Hepatocyte (in vitro differentiated cells): ENCODE measurements around the gene CDK5. TPM values are rescaled to one million over a fixed set of nuclear protein-coding genes. Genes with fewer than 3 reads are reported as not detected.

ENCODE experiments used
- DNase-seq: peaks from one replicate; pipeline ENCODE4 v3.0.0-alpha.2; 2016; ENCODE audit warnings: low spot score
- H2AFZ ChIP-seq: fragments of 200-600 bp; sonication (generic); 2 replicates; pipeline ENCODE4 v1.6.0; 2016; ENCODE audit warnings: antibody characterized with exemption, mild to moderate bottlenecking
- H3K27ac ChIP-seq: fragments of 200-600 bp; sonication (generic); 2 replicates; pipeline ENCODE4 v1.5.1; 2016; ENCODE audit warnings: mild to moderate bottlenecking
- H3K27me3 ChIP-seq: fragments of 200-600 bp; sonication (generic); 2 replicates; pipeline ENCODE4 v1.6.1; 2016
- H3K36me3 ChIP-seq: fragments of 200-600 bp; sonication (generic); replicated peaks from 2 replicates; pipeline ENCODE4 v1.5.1; 2016; ENCODE audit warnings: low read depth; ENCODE audit not compliant: insufficient read depth
- H3K4me1 ChIP-seq: fragments of 200-600 bp; sonication (generic); 2 replicates; pipeline ENCODE4 v1.5.1; 2016; ENCODE audit warnings: mild to moderate bottlenecking, moderate library complexity; ENCODE audit not compliant: insufficient read depth
- H3K4me2 ChIP-seq: fragments of 200-600 bp; sonication (generic); 2 replicates; pipeline ENCODE4 v1.6.0; 2016
- H3K4me3 ChIP-seq: fragments of 200-600 bp; sonication (generic); 2 replicates; pipeline ENCODE4 v1.5.1; 2016; ENCODE audit warnings: mild to moderate bottlenecking
- H3K79me2 ChIP-seq: fragments of 200-600 bp; sonication (generic); 2 replicates; pipeline ENCODE4 v1.6.0; 2017; ENCODE audit warnings: mild to moderate bottlenecking
- H3K9me2 ChIP-seq: fragments of 200-600 bp; sonication (generic); replicated peaks from 2 replicates; pipeline ENCODE4 v1.6.0; 2017; ENCODE audit warnings: mild to moderate bottlenecking; ENCODE audit not compliant: insufficient read depth
- H3K9me3 ChIP-seq: fragments of 200-600 bp; sonication (generic); 2 replicates; pipeline ENCODE4 v1.5.1; 2016; ENCODE audit warnings: low read depth, mild to moderate bottlenecking
- H4K20me1 ChIP-seq: fragments of 200-600 bp; sonication (generic); 2 replicates; pipeline ENCODE4 v1.6.0; 2016; ENCODE audit warnings: mild to moderate bottlenecking; ENCODE audit not compliant: insufficient read depth, poor library complexity, severe bottlenecking
- EZH2 ChIP-seq: fragments of 200-600 bp; sonication (generic); IDR thresholded peaks from 2 replicates; pipeline ENCODE4 v1.6.1; 2016; ENCODE audit warnings: antibody characterized with exemption, mild to moderate bottlenecking, borderline replicate concordance
- EZH2phosphoT487 ChIP-seq: fragments of 200-600 bp; sonication (generic); IDR thresholded peaks from one replicate; pipeline ENCODE4 v1.6.1; 2018; ENCODE audit warnings: antibody characterized with exemption, mild to moderate bottlenecking, low read depth, moderate library complexity; ENCODE audit not compliant: unreplicated experiment, severe bottlenecking
- WGBS: methylation state at CpG from one replicate; pipeline ENCODE4 v1.1.6; 2016; ENCODE audit warnings: low lambda C conversion rate; ENCODE audit errors: missing lambda C conversion rate; 5-methylcytosine and 5-hydroxymethylcytosine counted together
- polyA plus RNA-seq: library from polyadenylated mRNA; unstranded; fragments of >200 nt; fragmentation: Nextera tagmentation; extraction: Ambion mirVana; gene quantifications from 2 replicates; pipeline ENCODE4 v1.2.1, GENCODE V29; 2016
- total RNA-seq: library from RNA; depleted of rRNA; stranded (reverse); fragments of >200 nt; gene quantifications from 2 replicates; pipeline ENCODE4 v1.2.3, GENCODE V29; 2014
- TF ChIP-seq, protein P1 (sequence below): fragments of 200-600 bp; sonication (generic); IDR thresholded peaks from 2 replicates; pipeline ENCODE4 v1.5.1; 2016; ENCODE audit warnings: antibody characterized with exemption, mild to moderate bottlenecking; ENCODE audit not compliant: poor library complexity

CDK5 gene
- total and polyA plus RNA-seq, 2 experiments from 2014 or later = 17.4 to 29.4 TPM

DNA sequence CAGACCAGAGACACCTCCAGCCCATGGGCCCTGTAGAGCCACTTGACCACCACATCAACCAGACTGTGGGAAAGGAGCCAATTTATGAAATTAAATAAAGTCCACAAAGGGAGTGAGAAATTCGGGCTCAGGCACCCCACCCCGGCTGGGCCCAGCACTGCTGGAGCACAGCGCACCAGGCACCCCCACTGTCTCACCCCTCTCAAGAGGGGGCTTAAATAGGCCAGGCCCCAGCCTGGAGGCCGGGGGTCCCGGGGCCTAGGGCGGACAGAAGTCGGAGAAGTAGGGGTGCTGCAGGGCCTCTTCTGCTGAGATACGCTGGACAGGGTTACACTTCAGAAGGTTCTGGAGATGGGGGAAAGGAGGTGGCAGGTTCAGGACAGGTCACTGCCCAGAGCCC lies 3.9 kb downstream of the CDK5 start:
- H3K4me3 ChIP-seq = no peak overlapping the region
- no peak overlapping the region for H3K4me2 ChIP-seq
- no peaks in the 10 kb centered on the region for H3K9me2 ChIP-seq
- no peak for DNase-seq
- H3K9me3 ChIP-seq = no peaks in the 10 kb centered on the region
- WGBS = 85% methylated on average over 7 of the region's 8 CpGs
- no peak overlapping the region for H3K27ac ChIP-seq
- H3K27me3 ChIP-seq = no peaks in the 10 kb centered on the region
- H3K4me1 ChIP-seq = peaks cover 11% of the 10 kb centered on the region
- no peaks in the 10 kb centered on the region for H3K36me3 ChIP-seq
- H4K20me1 ChIP-seq = no peaks in the 10 kb centered on the region
- H3K79me2 ChIP-seq = peaks cover 6% of the 10 kb centered on the region
- TF ChIP-seq EZH2 (no peak), EZH2phosphoT487 (no peak)
- TF ChIP-seq, protein P1, sequence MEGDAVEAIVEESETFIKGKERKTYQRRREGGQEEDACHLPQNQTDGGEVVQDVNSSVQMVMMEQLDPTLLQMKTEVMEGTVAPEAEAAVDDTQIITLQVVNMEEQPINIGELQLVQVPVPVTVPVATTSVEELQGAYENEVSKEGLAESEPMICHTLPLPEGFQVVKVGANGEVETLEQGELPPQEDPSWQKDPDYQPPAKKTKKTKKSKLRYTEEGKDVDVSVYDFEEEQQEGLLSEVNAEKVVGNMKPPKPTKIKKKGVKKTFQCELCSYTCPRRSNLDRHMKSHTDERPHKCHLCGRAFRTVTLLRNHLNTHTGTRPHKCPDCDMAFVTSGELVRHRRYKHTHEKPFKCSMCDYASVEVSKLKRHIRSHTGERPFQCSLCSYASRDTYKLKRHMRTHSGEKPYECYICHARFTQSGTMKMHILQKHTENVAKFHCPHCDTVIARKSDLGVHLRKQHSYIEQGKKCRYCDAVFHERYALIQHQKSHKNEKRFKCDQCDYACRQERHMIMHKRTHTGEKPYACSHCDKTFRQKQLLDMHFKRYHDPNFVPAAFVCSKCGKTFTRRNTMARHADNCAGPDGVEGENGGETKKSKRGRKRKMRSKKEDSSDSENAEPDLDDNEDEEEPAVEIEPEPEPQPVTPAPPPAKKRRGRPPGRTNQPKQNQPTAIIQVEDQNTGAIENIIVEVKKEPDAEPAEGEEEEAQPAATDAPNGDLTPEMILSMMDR = no peak
- H2AFZ ChIP-seq = no peak overlapping the region

DNA sequence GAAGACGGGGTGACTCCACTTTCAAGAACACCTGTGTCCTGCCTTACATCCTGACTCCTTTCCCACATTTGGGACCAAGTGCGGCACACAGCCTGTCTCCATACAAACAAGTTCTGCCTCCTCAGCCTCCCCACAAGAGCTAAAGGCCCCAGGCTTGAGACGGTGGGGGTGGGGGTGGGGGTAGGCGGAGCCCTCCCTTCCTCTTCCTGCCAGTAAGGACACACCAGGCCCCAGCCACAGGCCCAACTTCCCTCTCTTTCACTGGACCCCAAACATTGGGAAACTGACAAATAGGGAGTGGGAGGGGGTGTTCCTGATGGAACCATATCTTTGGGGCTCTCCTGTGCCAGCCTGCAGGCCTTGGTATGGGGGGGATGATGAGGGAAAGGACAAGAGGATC lies 4.6 kb downstream of the CDK5 start:
- Histone ChIP-seq H3K27me3 (no peaks in the 10 kb centered on the region), H3K79me2 (peaks cover 6% of the 10 kb centered on the region), H3K9me3 (no peaks in the 10 kb centered on the region), H2AFZ (no peak overlapping the region), H3K4me3 (no peak overlapping the region), H3K9me2 (no peaks in the 10 kb centered on the region), H3K4me2 (no peak overlapping the region), H3K36me3 (no peaks in the 10 kb centered on the region), H3K4me1 (peaks cover 6% of the 10 kb centered on the region), H4K20me1 (no peaks in the 10 kb centered on the region), H3K27ac (no peak overlapping the region)
- TF ChIP-seq, protein P1 = no peak
- no peak for TF ChIP-seq EZH2phosphoT487
- TF ChIP-seq EZH2 = no peak
- DNase-seq = no peak
- 97% methylated on average over 3 of the region's 4 CpGs for WGBS

- H2AFZ ChIP-seq = no peak overlapping the region
- peak overlapping the region; percentile 77 for H3K4me2 ChIP-seq
- no peaks in the 10 kb centered on the region for H3K9me3 ChIP-seq
- no peaks in the 10 kb centered on the region for H4K20me1 ChIP-seq
- H3K79me2 ChIP-seq = no peaks in the 10 kb centered on the region
- H3K4me1 ChIP-seq = peaks cover 8% of the 10 kb centered on the region
- TF ChIP-seq EZH2 (no peak), EZH2phosphoT487 (no peak)
- TF ChIP-seq, protein P1 = no peak
- H3K27me3 ChIP-seq = no peaks in the 10 kb centered on the region
- WGBS = under 1% methylated on average over 17 of the region's 50 CpGs
- DNase-seq = peak; percentile 90
- H3K36me3 ChIP-seq = no peaks in the 10 kb centered on the region
- H3K4me3 ChIP-seq = no peak overlapping the region
- H3K9me2 ChIP-seq = no peaks in the 10 kb centered on the region
- H3K27ac ChIP-seq = no peak overlapping the region
Observed at GRCh38 chr7:151051108-151051507, 6.6 kb downstream of the CDK5 start.
